ENCODE data around the gene AREL1. TPM values are rescaled to one million over a fixed set of nuclear protein-coding genes. Genes with fewer than 3 reads are reported as not detected.

AREL1 gene
- total RNA-seq, 1 donor from 2014 or later, result 51.5 TPM

DNA sequence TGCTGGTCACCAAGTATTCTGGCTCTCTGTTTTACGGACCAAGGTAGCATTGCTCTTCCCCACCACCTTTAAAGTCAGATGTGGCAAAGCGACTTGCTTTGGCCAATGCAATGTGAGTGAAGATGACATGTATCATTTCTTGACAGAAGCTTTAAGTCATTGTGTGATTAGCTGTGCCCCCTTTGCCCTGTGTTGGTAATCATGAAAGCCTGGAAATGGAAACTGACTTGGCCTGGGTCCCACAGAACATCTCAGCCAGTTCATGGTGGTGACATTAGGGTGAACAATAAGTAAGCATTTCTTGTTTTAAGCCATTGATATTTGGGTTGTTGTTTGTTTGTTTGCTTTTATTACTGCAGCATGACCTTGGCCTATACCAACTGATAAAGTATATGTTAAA is 34.4 kb upstream of the AREL1 start:
- H3K27ac Mint-ChIP-seq (ENCODE audit: unreplicated experiment), result no peak overlapping the region
- H3K27me3 Mint-ChIP-seq (ENCODE audit: low read depth), result no peaks in the 10 kb centered on the region
- no peaks in the 10 kb centered on the region for H3K4me1 Mint-ChIP-seq
- H3K36me3 Mint-ChIP-seq (ENCODE audit: low read depth), result peaks cover 5% of the 10 kb centered on the region
- peaks cover 5% of the 10 kb centered on the region for H3K9me3 Mint-ChIP-seq
- TF ChIP-seq, protein P1, sequence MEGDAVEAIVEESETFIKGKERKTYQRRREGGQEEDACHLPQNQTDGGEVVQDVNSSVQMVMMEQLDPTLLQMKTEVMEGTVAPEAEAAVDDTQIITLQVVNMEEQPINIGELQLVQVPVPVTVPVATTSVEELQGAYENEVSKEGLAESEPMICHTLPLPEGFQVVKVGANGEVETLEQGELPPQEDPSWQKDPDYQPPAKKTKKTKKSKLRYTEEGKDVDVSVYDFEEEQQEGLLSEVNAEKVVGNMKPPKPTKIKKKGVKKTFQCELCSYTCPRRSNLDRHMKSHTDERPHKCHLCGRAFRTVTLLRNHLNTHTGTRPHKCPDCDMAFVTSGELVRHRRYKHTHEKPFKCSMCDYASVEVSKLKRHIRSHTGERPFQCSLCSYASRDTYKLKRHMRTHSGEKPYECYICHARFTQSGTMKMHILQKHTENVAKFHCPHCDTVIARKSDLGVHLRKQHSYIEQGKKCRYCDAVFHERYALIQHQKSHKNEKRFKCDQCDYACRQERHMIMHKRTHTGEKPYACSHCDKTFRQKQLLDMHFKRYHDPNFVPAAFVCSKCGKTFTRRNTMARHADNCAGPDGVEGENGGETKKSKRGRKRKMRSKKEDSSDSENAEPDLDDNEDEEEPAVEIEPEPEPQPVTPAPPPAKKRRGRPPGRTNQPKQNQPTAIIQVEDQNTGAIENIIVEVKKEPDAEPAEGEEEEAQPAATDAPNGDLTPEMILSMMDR (conservative IDR thresholded peaks at IDR 0.05), result no peak
- DNase-seq (ENCODE audit: low read depth, low spot score), result no peak
- H3K4me3 Mint-ChIP-seq, result no peak overlapping the region

DNA sequence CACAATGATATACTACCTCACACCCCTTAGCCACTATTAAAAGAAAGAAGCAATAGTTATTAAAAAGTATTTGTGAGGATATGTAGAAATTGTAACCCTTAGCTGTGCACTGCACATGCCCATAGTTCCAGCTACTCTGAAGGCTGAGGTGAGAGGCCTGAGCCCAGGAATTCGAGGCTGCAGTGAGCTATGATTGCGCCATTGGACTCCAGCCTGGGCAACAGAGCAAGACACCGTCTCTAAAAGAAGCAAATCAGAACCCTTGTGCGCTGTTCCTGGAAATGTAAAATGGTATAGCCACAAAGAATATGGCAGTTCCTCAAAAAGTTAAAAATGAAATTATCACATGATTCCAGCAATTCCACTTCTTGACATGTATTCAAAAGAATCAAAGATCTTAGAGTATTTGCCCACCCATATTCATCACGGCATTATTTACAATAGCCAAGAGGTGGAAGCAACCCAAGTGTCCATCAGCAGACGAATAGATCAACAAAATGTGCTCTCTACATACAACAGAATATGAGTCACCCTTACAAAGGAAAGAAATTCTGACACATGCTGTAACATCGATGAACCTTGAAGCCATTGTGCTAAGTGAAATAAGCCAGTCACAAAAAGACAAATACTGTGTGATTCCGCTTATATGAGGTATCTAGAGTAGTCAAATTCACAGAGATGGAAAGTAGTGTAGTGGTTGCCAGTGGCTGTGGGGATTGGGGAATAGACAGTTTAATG is 26.6 kb upstream of the AREL1 start:
- no peaks in the 10 kb centered on the region for H3K9me3 Mint-ChIP-seq
- no peak overlapping the region for H3K4me3 Mint-ChIP-seq
- H3K27ac Mint-ChIP-seq (ENCODE audit: unreplicated experiment), result no peak overlapping the region
- DNase-seq (ENCODE audit: low read depth, low spot score), result no peak
- H3K27me3 Mint-ChIP-seq (ENCODE audit: low read depth), result no peaks in the 10 kb centered on the region
- no peaks in the 10 kb centered on the region for H3K4me1 Mint-ChIP-seq
- peaks cover 3% of the 10 kb centered on the region for H3K36me3 Mint-ChIP-seq (ENCODE audit: low read depth)
- TF ChIP-seq, protein P1 (conservative IDR thresholded peaks at IDR 0.05), result no peak

GRCh38 chr14:74737753-74738325 is 25.0 kb upstream of the AREL1 start:
- H3K27me3 Mint-ChIP-seq (ENCODE audit: low read depth), result no peaks in the 10 kb centered on the region
- peaks cover 3% of the 10 kb centered on the region for H3K36me3 Mint-ChIP-seq (ENCODE audit: low read depth)
- H3K9me3 Mint-ChIP-seq, result no peaks in the 10 kb centered on the region

DNA sequence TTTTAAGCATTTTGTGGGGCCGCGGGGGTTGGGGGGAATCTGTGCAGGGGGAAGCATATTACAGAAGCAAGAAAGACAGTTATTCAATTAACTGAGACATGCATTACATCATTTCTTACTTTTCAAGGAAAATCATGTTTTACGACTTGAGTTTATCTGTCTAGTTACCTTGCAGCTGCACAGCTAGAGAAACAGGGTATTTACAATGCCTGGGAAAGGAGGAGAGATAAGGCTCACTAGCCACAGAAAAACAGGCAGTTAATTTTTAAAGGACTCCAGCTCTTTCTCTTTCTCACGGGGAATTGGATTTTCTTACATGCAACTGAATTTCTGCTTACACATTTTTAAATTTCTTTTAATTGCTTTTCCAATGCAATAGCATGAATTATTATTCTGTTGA is 22.2 kb upstream of the AREL1 start:
- no peaks in the 10 kb centered on the region for H3K9me3 Mint-ChIP-seq
- no peak for DNase-seq (ENCODE audit: low read depth, low spot score)
- H3K4me1 Mint-ChIP-seq, result no peaks in the 10 kb centered on the region
- H3K4me3 Mint-ChIP-seq, result no peak overlapping the region
- H3K36me3 Mint-ChIP-seq (ENCODE audit: low read depth), result peaks cover 3% of the 10 kb centered on the region
- TF ChIP-seq, protein P1 (conservative IDR thresholded peaks at IDR 0.05), result no peak
- H3K27me3 Mint-ChIP-seq (ENCODE audit: low read depth), result no peaks in the 10 kb centered on the region
- H3K27ac Mint-ChIP-seq (ENCODE audit: unreplicated experiment), result no peak overlapping the region

More at GRCh38 chr14:74737753-74738325, 25.0 kb upstream of the AREL1 start:
- no peaks in the 10 kb centered on the region for H3K4me1 Mint-ChIP-seq
- TF ChIP-seq, protein P1 (conservative IDR thresholded peaks at IDR 0.05), result no peak
- no peak overlapping the region for H3K4me3 Mint-ChIP-seq
- DNase-seq (ENCODE audit: low read depth, low spot score), result no peak
- no peak overlapping the region for H3K27ac Mint-ChIP-seq (ENCODE audit: unreplicated experiment)

DNA sequence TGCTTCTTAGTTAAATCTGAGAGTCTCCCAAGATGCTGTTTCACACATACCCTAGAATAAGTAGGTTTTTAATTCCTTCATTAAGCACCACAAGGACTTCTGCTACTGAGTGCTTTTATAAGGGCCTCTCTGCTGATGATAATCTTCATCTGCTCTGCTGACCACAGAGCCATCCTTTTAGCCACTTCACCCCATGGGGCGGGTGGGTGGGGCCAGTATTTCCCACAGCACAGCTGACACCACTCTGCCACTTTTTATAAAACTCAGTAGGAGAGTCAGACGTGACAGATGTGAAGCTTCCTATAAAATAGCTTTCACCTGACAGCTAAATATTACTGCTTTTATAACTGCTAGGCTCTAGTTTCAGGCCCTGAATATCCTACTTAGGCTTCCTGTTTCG is 20.3 kb upstream of the AREL1 start:
- no peaks in the 10 kb centered on the region for H3K4me1 Mint-ChIP-seq

More for the DNA sequence above, 20.3 kb upstream of the AREL1 start:
- TF ChIP-seq, protein P1 (conservative IDR thresholded peaks at IDR 0.05), result no peak
- Mint-ChIP-seq H3K27me3 (ENCODE audit: low read depth) (no peaks in the 10 kb centered on the region), H3K4me3 (no peak overlapping the region), H3K9me3 (no peaks in the 10 kb centered on the region), H3K36me3 (ENCODE audit: low read depth) (peaks cover 4% of the 10 kb centered on the region), H3K27ac (ENCODE audit: unreplicated experiment) (no peak overlapping the region)
- no peak for DNase-seq (ENCODE audit: low read depth, low spot score)

Data from neural crest cell (in vitro differentiated cells).